OCI-LY7 (cell line): ENCODE measurements around the gene SEC14L2. TPM values are rescaled to one million over a fixed set of nuclear protein-coding genes. Genes with fewer than 3 reads are reported as not detected.

Experiments used
- BruUV-seq: library from RNA; stranded (reverse); fragments of 400-500 nt; replicated peaks from 2 replicates; lab custom pipeline; 2021; lab: Mats Ljungman, UMichigan
- CTCF ChIA-PET: fragments of 300-600 bp; sonication (Branson Sonifier 250); formaldehyde crosslinking; loops from one replicate; lab custom pipeline; 2022; ENCODE audit warnings: antibody characterized with exemption; ENCODE audit not compliant: unreplicated experiment; lab: Charles Lee
- POLR2A ChIA-PET: fragments of 300-600 bp; sonication (Branson Sonifier 250); formaldehyde crosslinking; loops from one replicate; lab custom pipeline; 2022; ENCODE audit warnings: antibody characterized with exemption; lab: Charles Lee
- DNase-seq: peaks from one replicate; pipeline ENCODE4 v3.0.0-alpha.2; 2015; ENCODE audit warnings: low spot score
- H2AFZ ChIP-seq: fragments of 200-600 bp; sonication (generic), shearing (Covaris generic); 2 replicates; pipeline ENCODE4 v1.6.1; 2014; ENCODE audit warnings: mild to moderate bottlenecking, antibody characterized with exemption, low read length, moderate library complexity
- H3K27ac ChIP-seq: fragments of 200-600 bp; sonication (generic); 2 replicates; pipeline ENCODE4 v1.5.1; 2014; ENCODE audit warnings: mixed run types, low read depth, mild to moderate bottlenecking, moderate library complexity, low read length, inconsistent platforms; ENCODE audit not compliant: poor library complexity, severe bottlenecking
- H3K36me3 ChIP-seq: fragments of 200-600 bp; sonication (generic); 2 replicates; pipeline ENCODE4 v1.6.1; 2014; ENCODE audit warnings: mild to moderate bottlenecking, antibody characterized with exemption, low read length, moderate library complexity, mixed read lengths; ENCODE audit not compliant: insufficient read depth
- H3K4me1 ChIP-seq: fragments of 200-600 bp; sonication (generic); 2 replicates; pipeline ENCODE4 v1.5.1; 2014; ENCODE audit warnings: mild to moderate bottlenecking, low read length; ENCODE audit not compliant: insufficient read depth, poor library complexity, severe bottlenecking
- H3K4me2 ChIP-seq: fragments of 200-600 bp; sonication (generic); 2 replicates; pipeline ENCODE4 v1.6.1; 2014; ENCODE audit warnings: mild to moderate bottlenecking, low read length
- H3K4me3 ChIP-seq: fragments of 200-600 bp; sonication (generic); 2 replicates; pipeline ENCODE4 v1.5.1; 2014; ENCODE audit warnings: mild to moderate bottlenecking, low read depth, low read length; ENCODE audit not compliant: poor library complexity, severe bottlenecking
- H3K79me2 ChIP-seq: fragments of 200-600 bp; sonication (generic); 2 replicates; pipeline ENCODE4 v1.6.1; 2016; ENCODE audit warnings: low read depth, mild to moderate bottlenecking, low read length, moderate library complexity, mixed read lengths; ENCODE audit not compliant: insufficient read depth
- H3K9me2 ChIP-seq: fragments of 200-600 bp; sonication (generic); 2 replicates; pipeline ENCODE4 v1.6.1; 2016; ENCODE audit warnings: mild to moderate bottlenecking, low read length, mixed read lengths; ENCODE audit not compliant: insufficient read depth
- H3K9me3 ChIP-seq: fragments of 200-600 bp; sonication (generic); 2 replicates; pipeline ENCODE4 v1.6.1; 2014; ENCODE audit warnings: mild to moderate bottlenecking, mixed run types, low read length, mixed read lengths
- H4K20me1 ChIP-seq: fragments of 200-600 bp; sonication (generic); 2 replicates; pipeline ENCODE4 v1.6.1; 2014; ENCODE audit warnings: mild to moderate bottlenecking, antibody characterized with exemption, low read length, moderate library complexity, mixed read lengths; ENCODE audit not compliant: insufficient read depth
- EZH2phosphoT487 ChIP-seq: fragments of 200-600 bp; sonication (generic); IDR thresholded peaks from 2 replicates; pipeline ENCODE4 v1.6.1; 2018; ENCODE audit warnings: low read depth, borderline replicate concordance, mild to moderate bottlenecking, mixed run types, antibody characterized with exemption, low read length, moderate library complexity, mixed read lengths
- intact Hi-C: fragments of 100-400 bp; cut with micrococcal nuclease; formaldehyde crosslinking; loops from one replicate; pipeline ENCODE4 v1.10.0; 2022; ENCODE audit not compliant: unreplicated experiment
- total RNA-seq, 2 experiments: library from RNA; depleted of rRNA in 1 of 2; stranded (reverse); fragments of >200 nt in 1 of 2; shearing (Covaris generic) in 1 of 2; gene quantifications; 2 replicates each; pipeline ENCODE4 v1.2.3, GENCODE V29; 2014 to 2022
- TF ChIP-seq, protein P1 (sequence below): fragments of 200-600 bp; sonication (generic); conservative IDR thresholded peaks from 2 replicates; pipeline ENCODE4 v1.5.1; 2014; ENCODE audit warnings: mild to moderate bottlenecking, antibody characterized with exemption, low read length, moderate library complexity, mixed read lengths

Gene SEC14L2
- total RNA-seq, 2 experiments from 2014 or later, result 0.11 to 0.22 TPM

GRCh38 chr22:30382340-30382739, 14.5 kb upstream of the SEC14L2 start:
- no peak for DNase-seq
- no peaks in the 10 kb centered on the region for H3K79me2 ChIP-seq
- H3K4me1 ChIP-seq, result peaks cover 13% of the 10 kb centered on the region
- intact Hi-C loops, result no loop called here
- no peak overlapping the region for H3K4me3 ChIP-seq
- H3K4me2 ChIP-seq, result no peak overlapping the region
- H4K20me1 ChIP-seq, result no peaks in the 10 kb centered on the region
- CTCF ChIA-PET, result interaction anchor here (0.6 kb wide), 1 partner anchor 41 kb away, joined by 3 read pairs; no protein-coding TSS in a partner anchor
- H3K36me3 ChIP-seq, result no peaks in the 10 kb centered on the region
- POLR2A ChIA-PET, result no interaction called here
- no peak overlapping the region for H2AFZ ChIP-seq
- TF ChIP-seq, protein P1, sequence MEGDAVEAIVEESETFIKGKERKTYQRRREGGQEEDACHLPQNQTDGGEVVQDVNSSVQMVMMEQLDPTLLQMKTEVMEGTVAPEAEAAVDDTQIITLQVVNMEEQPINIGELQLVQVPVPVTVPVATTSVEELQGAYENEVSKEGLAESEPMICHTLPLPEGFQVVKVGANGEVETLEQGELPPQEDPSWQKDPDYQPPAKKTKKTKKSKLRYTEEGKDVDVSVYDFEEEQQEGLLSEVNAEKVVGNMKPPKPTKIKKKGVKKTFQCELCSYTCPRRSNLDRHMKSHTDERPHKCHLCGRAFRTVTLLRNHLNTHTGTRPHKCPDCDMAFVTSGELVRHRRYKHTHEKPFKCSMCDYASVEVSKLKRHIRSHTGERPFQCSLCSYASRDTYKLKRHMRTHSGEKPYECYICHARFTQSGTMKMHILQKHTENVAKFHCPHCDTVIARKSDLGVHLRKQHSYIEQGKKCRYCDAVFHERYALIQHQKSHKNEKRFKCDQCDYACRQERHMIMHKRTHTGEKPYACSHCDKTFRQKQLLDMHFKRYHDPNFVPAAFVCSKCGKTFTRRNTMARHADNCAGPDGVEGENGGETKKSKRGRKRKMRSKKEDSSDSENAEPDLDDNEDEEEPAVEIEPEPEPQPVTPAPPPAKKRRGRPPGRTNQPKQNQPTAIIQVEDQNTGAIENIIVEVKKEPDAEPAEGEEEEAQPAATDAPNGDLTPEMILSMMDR, result no peak
- no peak for TF ChIP-seq EZH2phosphoT487
- no TSS peak for BruUV-seq
- no peaks in the 10 kb centered on the region for H3K9me2 ChIP-seq
- no peak overlapping the region for H3K27ac ChIP-seq
- no peaks in the 10 kb centered on the region for H3K9me3 ChIP-seq

DNA sequence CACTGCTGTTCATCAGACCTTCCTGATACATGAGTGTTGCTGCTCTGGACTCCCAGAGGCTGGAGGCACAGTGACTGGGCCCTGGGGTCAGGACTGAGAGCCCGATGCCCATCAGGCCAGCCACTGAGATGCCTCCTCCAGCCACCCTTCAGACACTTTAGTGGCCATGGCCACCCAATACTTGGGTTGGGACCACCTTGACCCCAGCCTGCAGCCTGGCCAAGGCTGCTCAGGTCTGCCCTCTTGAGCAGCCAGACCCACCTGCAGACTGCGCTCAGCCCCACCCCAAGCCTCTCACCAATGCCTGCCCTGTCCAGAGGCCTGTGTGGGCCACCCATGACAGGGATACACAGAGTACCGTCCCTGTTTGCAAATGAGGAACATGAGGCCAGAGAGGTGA, 13.8 kb upstream of the SEC14L2 start:
- H3K79me2 ChIP-seq, result no peaks in the 10 kb centered on the region
- DNase-seq, result no peak
- CTCF ChIA-PET, result no interaction called here
- H4K20me1 ChIP-seq, result no peaks in the 10 kb centered on the region
- H3K4me1 ChIP-seq, result peaks cover 13% of the 10 kb centered on the region
- no peaks in the 10 kb centered on the region for H3K36me3 ChIP-seq
- no peak overlapping the region for H3K4me2 ChIP-seq
- POLR2A ChIA-PET, result interaction anchor here (0.6 kb wide), 1 partner anchor 31 kb away, joined by 3 read pairs; no protein-coding TSS in a partner anchor
- H3K27ac ChIP-seq, result no peak overlapping the region
- H2AFZ ChIP-seq, result no peak overlapping the region
- TF ChIP-seq, protein P1, result 0 out of 2 replicates have a peak, but pooled peaks have one; percentile 17
- TF ChIP-seq EZH2phosphoT487, result no peak
- H3K9me3 ChIP-seq, result no peaks in the 10 kb centered on the region
- BruUV-seq, result no TSS peak
- H3K4me3 ChIP-seq, result no peak overlapping the region
- H3K9me2 ChIP-seq, result no peaks in the 10 kb centered on the region
- intact Hi-C loops, result no loop called here

- Histone ChIP-seq H4K20me1 (no peaks in the 10 kb centered on the region), H3K4me1 (peaks cover 10% of the 10 kb centered on the region), H3K9me3 (peaks cover 6% of the 10 kb centered on the region; the same call in 1 of the 2 replicates), H3K27ac (no peak overlapping the region), H3K4me2 (no peak overlapping the region), H3K4me3 (no peak overlapping the region), H2AFZ (no peak overlapping the region), H3K9me2 (no peaks in the 10 kb centered on the region), H3K36me3 (no peaks in the 10 kb centered on the region; the same call in 1 of the 2 replicates), H3K79me2 (no peaks in the 10 kb centered on the region)
- CTCF ChIA-PET, result interaction anchor here (0.9 kb wide), 1 partner anchor 98 kb away, joined by 7 read pairs; no protein-coding TSS in a partner anchor
- TF ChIP-seq EZH2phosphoT487, result no peak
- TF ChIP-seq, protein P1, result no peak
- no peak for DNase-seq
- BruUV-seq, result no TSS peak
- POLR2A ChIA-PET, result interaction anchor here (0.8 kb wide), 1 partner anchor 36 kb away, joined by 3 read pairs; no protein-coding TSS in a partner anchor
- intact Hi-C loops, result loop anchor here (2.0 to 5.0 kb wide), 2 partner anchors 59 to 274 kb away; partner anchors contain the start of gene TBC1D10A
Measured at GRCh38 chr22:30385942-30386341, 10.9 kb upstream of the SEC14L2 start.
